GM12878 (cell line): Measurements from ENCODE around the gene GALNTL6.

Source experiments
- NFYB ChIP-seq: IDR thresholded peaks from 2 replicates; pipeline ENCODE4 v1.6.1; 2011; ENCODE audit warnings: low read depth, mild to moderate bottlenecking, low read length, improper control_type of control experiment, moderate library complexity; ENCODE audit not compliant: insufficient read depth
- TF ChIP-seq, protein P1 (sequence below): fragments of 150-350 bp; IDR thresholded peaks from 2 replicates; pipeline ENCODE4 v1.6.1; 2016; ENCODE audit warnings: low read depth, low read length
- TF ChIP-seq, protein P2 (sequence below): fragments of 450-650 bp; IDR thresholded peaks from 2 replicates; pipeline ENCODE4 v1.6.1; 2016; ENCODE audit warnings: mild to moderate bottlenecking
- TF ChIP-seq, protein P3 (sequence below), 3 experiments: IDR thresholded peaks in 2 of 3; conservative IDR thresholded peaks in 1 of 3; 2 replicates each; pipeline ENCODE4 v1.5.1; 2011; ENCODE audit warnings: low read depth in 3 of 3, low read length in 3 of 3, mild to moderate bottlenecking in 3 of 3, control low read depth in 2 of 3, moderate library complexity in 2 of 3, inconsistent platforms in 1 of 3, mixed read lengths in 1 of 3; ENCODE audit not compliant: control insufficient read depth in 2 of 3, insufficient read depth in 1 of 3; ENCODE audit errors: extremely low read depth in 1 of 3

DNA sequence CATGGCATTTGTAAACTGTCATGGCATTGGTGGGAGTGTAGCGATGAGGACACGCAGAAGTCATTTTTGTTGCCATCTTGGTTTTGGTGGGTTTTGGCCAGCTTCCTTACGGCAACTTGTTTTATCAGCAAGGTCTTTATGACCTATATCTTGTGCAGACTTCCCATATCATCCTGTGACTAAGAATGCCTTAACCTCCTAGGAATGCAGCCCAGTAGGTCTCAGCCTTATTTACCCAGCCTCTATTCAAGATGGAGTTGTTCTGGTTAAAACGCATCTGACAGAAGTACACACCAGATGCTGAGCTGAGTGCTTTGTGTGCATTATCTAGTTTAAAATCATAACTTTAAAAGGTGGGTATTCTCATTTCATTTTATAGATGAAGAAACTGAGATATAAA lies 1086.7 kb downstream of the GALNTL6 start:
- TF ChIP-seq, protein P1, sequence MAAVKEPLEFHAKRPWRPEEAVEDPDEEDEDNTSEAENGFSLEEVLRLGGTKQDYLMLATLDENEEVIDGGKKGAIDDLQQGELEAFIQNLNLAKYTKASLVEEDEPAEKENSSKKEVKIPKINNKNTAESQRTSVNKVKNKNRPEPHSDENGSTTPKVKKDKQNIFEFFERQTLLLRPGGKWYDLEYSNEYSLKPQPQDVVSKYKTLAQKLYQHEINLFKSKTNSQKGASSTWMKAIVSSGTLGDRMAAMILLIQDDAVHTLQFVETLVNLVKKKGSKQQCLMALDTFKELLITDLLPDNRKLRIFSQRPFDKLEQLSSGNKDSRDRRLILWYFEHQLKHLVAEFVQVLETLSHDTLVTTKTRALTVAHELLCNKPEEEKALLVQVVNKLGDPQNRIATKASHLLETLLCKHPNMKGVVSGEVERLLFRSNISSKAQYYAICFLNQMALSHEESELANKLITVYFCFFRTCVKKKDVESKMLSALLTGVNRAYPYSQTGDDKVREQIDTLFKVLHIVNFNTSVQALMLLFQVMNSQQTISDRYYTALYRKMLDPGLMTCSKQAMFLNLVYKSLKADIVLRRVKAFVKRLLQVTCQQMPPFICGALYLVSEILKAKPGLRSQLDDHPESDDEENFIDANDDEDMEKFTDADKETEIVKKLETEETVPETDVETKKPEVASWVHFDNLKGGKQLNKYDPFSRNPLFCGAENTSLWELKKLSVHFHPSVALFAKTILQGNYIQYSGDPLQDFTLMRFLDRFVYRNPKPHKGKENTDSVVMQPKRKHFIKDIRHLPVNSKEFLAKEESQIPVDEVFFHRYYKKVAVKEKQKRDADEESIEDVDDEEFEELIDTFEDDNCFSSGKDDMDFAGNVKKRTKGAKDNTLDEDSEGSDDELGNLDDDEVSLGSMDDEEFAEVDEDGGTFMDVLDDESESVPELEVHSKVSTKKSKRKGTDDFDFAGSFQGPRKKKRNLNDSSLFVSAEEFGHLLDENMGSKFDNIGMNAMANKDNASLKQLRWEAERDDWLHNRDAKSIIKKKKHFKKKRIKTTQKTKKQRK = no peak
- no peak for TF ChIP-seq NFYB
- TF ChIP-seq, protein P2, sequence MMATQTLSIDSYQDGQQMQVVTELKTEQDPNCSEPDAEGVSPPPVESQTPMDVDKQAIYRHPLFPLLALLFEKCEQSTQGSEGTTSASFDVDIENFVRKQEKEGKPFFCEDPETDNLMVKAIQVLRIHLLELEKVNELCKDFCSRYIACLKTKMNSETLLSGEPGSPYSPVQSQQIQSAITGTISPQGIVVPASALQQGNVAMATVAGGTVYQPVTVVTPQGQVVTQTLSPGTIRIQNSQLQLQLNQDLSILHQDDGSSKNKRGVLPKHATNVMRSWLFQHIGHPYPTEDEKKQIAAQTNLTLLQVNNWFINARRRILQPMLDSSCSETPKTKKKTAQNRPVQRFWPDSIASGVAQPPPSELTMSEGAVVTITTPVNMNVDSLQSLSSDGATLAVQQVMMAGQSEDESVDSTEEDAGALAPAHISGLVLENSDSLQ = no peak
- TF ChIP-seq, protein P3, sequence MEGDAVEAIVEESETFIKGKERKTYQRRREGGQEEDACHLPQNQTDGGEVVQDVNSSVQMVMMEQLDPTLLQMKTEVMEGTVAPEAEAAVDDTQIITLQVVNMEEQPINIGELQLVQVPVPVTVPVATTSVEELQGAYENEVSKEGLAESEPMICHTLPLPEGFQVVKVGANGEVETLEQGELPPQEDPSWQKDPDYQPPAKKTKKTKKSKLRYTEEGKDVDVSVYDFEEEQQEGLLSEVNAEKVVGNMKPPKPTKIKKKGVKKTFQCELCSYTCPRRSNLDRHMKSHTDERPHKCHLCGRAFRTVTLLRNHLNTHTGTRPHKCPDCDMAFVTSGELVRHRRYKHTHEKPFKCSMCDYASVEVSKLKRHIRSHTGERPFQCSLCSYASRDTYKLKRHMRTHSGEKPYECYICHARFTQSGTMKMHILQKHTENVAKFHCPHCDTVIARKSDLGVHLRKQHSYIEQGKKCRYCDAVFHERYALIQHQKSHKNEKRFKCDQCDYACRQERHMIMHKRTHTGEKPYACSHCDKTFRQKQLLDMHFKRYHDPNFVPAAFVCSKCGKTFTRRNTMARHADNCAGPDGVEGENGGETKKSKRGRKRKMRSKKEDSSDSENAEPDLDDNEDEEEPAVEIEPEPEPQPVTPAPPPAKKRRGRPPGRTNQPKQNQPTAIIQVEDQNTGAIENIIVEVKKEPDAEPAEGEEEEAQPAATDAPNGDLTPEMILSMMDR (IDR thresholded peaks at IDR 0.05 in 2 of 3, conservative IDR thresholded peaks at IDR 0.05 in 1 of 3; ENCODE audit: control insufficient read depth in 2 of 3, extremely low read depth in 1 of 3, insufficient read depth in 1 of 3, low read depth in 3 of 3, low read length in 3 of 3) = no peak
